ENCODE results near the gene LYL1.

GRCh38 chr19:13058951-13059660, 43.6 kb downstream of the LYL1 start:
- TF ChIP-seq CTCF (IDR thresholded peaks at IDR 0.05) (no peak), EZH2 (IDR thresholded peaks at IDR 0.05; ENCODE audit: borderline replicate concordance, insufficient read depth, low read depth, low read length, poor library complexity, severe bottlenecking) (no peak)
